OCI-LY1 (cell line): ENCODE measurements around the gene CMTM4.
"Not testable (repeated sequence)": the region's sequence is repeated elsewhere in the genome, so short reads cannot be mapped to it uniquely, and the experiment has no call there.

ENCODE experiments used
- H2AFZ ChIP-seq: fragments of 200-600 bp; sonication (generic), shearing (Covaris generic); 2 replicates; pipeline ENCODE4 v1.6.0; 2014; ENCODE audit warnings: antibody characterized with exemption, mild to moderate bottlenecking, low read length
- H3F3A ChIP-seq: fragments of 200-600 bp; sonication (generic), shearing (Covaris generic); 2 replicates; pipeline ENCODE4 v1.6.0; 2014; ENCODE audit warnings: mild to moderate bottlenecking, antibody characterized with exemption, low read length, moderate library complexity; ENCODE audit not compliant: insufficient read depth
- H3K27ac ChIP-seq: fragments of 200-600 bp; sonication (generic); 2 replicates; pipeline ENCODE4 v1.5.1; 2014; ENCODE audit warnings: low read length, mixed run types, mild to moderate bottlenecking, low read depth; ENCODE audit not compliant: poor library complexity, severe bottlenecking
- H3K27me3 ChIP-seq: fragments of 200-600 bp; sonication (generic); 2 replicates; pipeline ENCODE4 v1.6.0; 2014; ENCODE audit warnings: antibody characterized with exemption, mild to moderate bottlenecking, low read length, moderate library complexity; ENCODE audit not compliant: insufficient read depth
- H3K36me3 ChIP-seq: fragments of 200-600 bp; sonication (generic); 2 replicates; pipeline ENCODE4 v1.6.1; 2014; ENCODE audit warnings: mild to moderate bottlenecking, antibody characterized with exemption, low read length, moderate library complexity, mixed read lengths; ENCODE audit not compliant: insufficient read depth
- H3K4me1 ChIP-seq: fragments of 200-600 bp; sonication (generic); 2 replicates; pipeline ENCODE4 v1.5.1; 2014; ENCODE audit warnings: mild to moderate bottlenecking, low read length, moderate library complexity; ENCODE audit not compliant: insufficient read depth, severe bottlenecking
- H3K4me2 ChIP-seq: fragments of 200-600 bp; sonication (generic), shearing (Covaris generic); 2 replicates; pipeline ENCODE4 v1.6.1; 2014; ENCODE audit warnings: low read length
- H3K4me3 ChIP-seq: fragments of 200-600 bp; sonication (generic); 2 replicates; pipeline ENCODE4 v1.5.1; 2014; ENCODE audit warnings: low read length, low read depth, mild to moderate bottlenecking, mixed read lengths; ENCODE audit not compliant: poor library complexity, severe bottlenecking
- H3K79me2 ChIP-seq: fragments of 200-600 bp; shearing (Covaris generic); 2 replicates; pipeline ENCODE4 v1.6.1; 2016; ENCODE audit warnings: mixed run types, low read length, mixed read lengths; ENCODE audit not compliant: insufficient read depth
- H3K9ac ChIP-seq: fragments of 200-600 bp; sonication (generic), shearing (Covaris generic); 2 replicates; pipeline ENCODE4 v1.6.1; 2014; ENCODE audit warnings: mild to moderate bottlenecking, low read length, mixed read lengths
- H3K9me2 ChIP-seq: fragments of 200-600 bp; sonication (generic), shearing (Covaris generic); 2 replicates; pipeline ENCODE4 v1.6.1; 2014; ENCODE audit warnings: low read depth, mild to moderate bottlenecking, low read length, mixed read lengths
- H3K9me3 ChIP-seq: fragments of 200-600 bp; shearing (Covaris generic); 2 replicates; pipeline ENCODE4 v1.6.1; 2014; ENCODE audit warnings: low read length, mixed read lengths
- H4K20me1 ChIP-seq: fragments of 200-600 bp; sonication (generic), shearing (Covaris generic); 2 replicates; pipeline ENCODE4 v1.6.0; 2016; ENCODE audit warnings: mild to moderate bottlenecking, low read length; ENCODE audit not compliant: insufficient read depth
- EZH2 ChIP-seq: fragments of 200-600 bp; sonication (generic), shearing (Covaris generic); IDR thresholded peaks from 2 replicates; pipeline ENCODE4 v1.8.0; 2017; ENCODE audit warnings: borderline replicate concordance, mixed run types, mild to moderate bottlenecking, antibody characterized with exemption, low read length, moderate library complexity, mixed read lengths
- TF ChIP-seq, protein P1 (sequence below): fragments of 200-600 bp; sonication (generic), shearing (Covaris generic); IDR thresholded peaks from 2 replicates; pipeline ENCODE4 v1.5.1; 2017; ENCODE audit warnings: mild to moderate bottlenecking, antibody characterized with exemption, low read length, moderate library complexity, mixed read lengths

Gene CMTM4

DNA sequence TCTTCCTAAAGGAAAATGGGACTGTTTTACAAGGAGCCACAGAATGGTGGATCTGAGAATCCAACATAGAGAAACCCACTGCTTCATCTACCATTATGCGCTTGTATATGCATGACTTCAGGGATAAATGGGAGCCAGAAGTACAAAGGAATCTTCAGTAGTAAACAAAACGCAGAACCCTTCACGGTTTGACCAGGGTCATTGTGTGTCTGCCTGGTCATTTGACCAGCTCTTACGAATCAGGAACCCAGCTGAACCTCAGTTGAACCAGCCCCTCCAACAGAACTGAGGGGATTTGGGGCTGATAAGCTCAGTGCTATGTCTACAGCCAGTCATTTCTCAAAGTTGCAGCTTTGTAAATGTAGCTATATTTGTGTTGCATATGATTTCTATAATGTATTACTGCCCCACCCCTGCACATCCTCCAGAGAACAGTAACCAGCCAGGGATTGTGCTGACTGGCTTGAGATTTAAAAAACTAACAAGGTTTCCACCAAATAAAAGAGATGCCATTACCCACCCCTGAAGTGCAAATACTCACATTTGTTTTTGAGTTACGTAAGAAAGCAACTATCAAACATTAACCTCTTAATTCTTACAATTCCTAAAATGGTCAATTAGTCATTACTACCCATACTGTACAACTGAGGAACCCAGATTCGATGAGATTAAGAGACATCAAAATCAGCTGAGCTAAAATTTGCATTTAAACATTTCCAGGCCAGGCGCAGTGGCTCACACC lies 6.3 kb downstream of the CMTM4 start:
- TF ChIP-seq, protein P1, sequence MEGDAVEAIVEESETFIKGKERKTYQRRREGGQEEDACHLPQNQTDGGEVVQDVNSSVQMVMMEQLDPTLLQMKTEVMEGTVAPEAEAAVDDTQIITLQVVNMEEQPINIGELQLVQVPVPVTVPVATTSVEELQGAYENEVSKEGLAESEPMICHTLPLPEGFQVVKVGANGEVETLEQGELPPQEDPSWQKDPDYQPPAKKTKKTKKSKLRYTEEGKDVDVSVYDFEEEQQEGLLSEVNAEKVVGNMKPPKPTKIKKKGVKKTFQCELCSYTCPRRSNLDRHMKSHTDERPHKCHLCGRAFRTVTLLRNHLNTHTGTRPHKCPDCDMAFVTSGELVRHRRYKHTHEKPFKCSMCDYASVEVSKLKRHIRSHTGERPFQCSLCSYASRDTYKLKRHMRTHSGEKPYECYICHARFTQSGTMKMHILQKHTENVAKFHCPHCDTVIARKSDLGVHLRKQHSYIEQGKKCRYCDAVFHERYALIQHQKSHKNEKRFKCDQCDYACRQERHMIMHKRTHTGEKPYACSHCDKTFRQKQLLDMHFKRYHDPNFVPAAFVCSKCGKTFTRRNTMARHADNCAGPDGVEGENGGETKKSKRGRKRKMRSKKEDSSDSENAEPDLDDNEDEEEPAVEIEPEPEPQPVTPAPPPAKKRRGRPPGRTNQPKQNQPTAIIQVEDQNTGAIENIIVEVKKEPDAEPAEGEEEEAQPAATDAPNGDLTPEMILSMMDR = no peak
- TF ChIP-seq EZH2 = no peak
- H3K9me3 ChIP-seq = no peaks in the 10 kb centered on the region

DNA sequence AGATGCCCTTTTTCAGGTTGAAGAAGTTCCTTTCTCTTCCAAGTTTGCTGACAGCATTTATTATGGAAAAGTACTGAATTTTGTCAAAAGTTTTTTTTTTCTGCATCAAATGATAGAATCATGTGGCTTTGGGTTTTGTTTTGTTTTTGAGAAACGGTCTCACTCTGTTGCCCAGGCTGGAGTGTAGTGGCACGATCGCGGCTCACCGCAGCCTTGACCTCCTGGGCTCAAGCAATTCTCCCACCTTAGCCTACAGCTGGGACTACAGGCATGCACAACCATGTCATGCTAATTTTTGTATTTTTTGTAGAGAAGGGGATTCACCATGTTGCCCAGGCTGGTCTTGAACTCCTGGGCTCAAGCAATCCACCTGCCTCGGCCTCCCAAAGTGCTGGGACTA lies 7.3 kb downstream of the CMTM4 start:
- TF ChIP-seq, protein P1 = no peak
- no peak for TF ChIP-seq EZH2
- Histone ChIP-seq H2AFZ (no peak overlapping the region), H3K4me3 (no peak overlapping the region), H3K4me2 (no peak overlapping the region), H3F3A (no peaks in the 10 kb centered on the region), H3K27me3 (no peaks in the 10 kb centered on the region), H3K9ac (no peak overlapping the region), H3K79me2 (no peaks in the 10 kb centered on the region), H4K20me1 (no peaks in the 10 kb centered on the region), H3K4me1 (no peaks in the 10 kb centered on the region), H3K27ac (no peak overlapping the region), H3K36me3 (no peaks in the 10 kb centered on the region), H3K9me3 (no peaks in the 10 kb centered on the region), H3K9me2 (no peaks in the 10 kb centered on the region)

More for the DNA sequence above, 6.3 kb downstream of the CMTM4 start:
- Histone ChIP-seq H3K36me3 (no peaks in the 10 kb centered on the region), H3F3A (no peaks in the 10 kb centered on the region), H3K27ac (no peak overlapping the region), H2AFZ (no peak overlapping the region), H3K4me1 (no peaks in the 10 kb centered on the region), H4K20me1 (no peaks in the 10 kb centered on the region), H3K27me3 (no peaks in the 10 kb centered on the region), H3K79me2 (no peaks in the 10 kb centered on the region), H3K9me2 (no peaks in the 10 kb centered on the region), H3K9ac (no peak overlapping the region), H3K4me2 (no peak overlapping the region), H3K4me3 (no peak overlapping the region)

DNA sequence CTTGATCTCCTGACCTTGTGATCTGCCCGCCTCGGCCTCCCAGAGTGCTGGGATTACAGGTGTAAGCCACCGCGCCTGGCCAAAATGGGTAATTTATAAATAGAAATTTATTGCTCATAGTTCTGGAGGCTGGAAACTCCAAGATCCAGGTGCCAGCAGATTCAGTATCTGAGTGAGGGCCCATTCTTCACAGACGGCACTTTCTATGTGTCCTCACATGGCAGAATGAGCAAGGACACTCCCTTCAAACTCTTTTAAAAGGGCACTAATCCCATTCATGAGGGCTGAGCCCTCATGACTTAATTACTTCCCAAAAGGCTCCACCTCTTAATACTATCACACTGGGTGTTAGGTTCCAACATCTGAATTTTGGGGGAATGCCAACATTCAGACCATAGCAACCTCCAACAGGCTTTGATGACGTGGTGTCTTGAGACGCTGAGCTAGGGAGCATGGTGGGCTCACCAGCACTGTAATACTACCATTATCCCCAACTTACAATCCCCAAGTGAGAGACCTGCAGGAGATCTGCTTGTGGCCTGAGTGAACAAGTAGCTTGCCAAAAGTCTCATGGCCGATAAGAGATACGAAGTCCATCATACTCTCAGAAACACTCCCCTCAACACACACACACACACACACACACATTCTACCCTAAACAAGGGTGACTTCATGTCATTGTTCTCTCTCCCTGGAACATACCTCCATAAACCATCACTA lies 8.5 kb downstream of the CMTM4 start:
- Histone ChIP-seq H3K9me2 (no peaks in the 10 kb centered on the region), H3K27me3 (no peaks in the 10 kb centered on the region), H3K27ac (no peak overlapping the region), H2AFZ (no peak overlapping the region), H3K36me3 (no peaks in the 10 kb centered on the region), H4K20me1 (no peaks in the 10 kb centered on the region), H3K4me2 (no peak overlapping the region), H3K79me2 (no peaks in the 10 kb centered on the region), H3F3A (no peaks in the 10 kb centered on the region), H3K4me3 (no peak overlapping the region), H3K9ac (no peak overlapping the region), H3K4me1 (no peaks in the 10 kb centered on the region), H3K9me3 (no peaks in the 10 kb centered on the region)
- TF ChIP-seq, protein P1 = no peak
- TF ChIP-seq EZH2 = no peak

DNA sequence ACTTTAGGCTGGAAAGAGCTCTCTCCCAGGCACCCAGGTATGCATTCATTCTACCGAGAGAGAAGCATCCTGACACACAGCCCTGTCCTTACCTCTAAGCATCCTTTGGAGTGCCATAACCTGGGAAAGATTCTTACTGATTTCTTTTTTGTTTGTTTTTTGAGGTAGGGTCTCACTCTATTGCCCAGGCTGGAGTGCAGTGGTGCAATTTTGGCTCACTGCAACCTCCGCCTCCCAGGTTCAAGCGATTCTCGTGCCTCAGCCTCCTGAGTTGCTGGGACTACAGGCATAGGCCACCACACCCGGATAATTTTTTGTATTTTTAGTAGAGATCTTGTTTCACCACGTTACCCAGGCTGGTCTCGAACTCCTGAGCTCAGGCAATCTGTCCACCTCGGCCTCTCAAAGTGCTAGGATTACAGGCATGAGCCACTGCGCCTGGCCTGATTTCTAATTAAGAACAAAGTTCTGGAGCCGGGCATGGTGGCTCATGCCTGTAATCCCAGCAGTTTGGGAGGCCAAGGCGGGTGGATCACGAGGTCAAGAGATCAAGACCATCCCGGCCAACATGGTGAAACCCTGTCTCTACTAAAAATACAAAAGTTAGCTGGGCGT lies 10.9 kb downstream of the CMTM4 start:
- not testable (repeated sequence) for H3K27me3 ChIP-seq, H3K4me3 ChIP-seq, H3K4me2 ChIP-seq, H3K27ac ChIP-seq, H4K20me1 ChIP-seq, H3K4me1 ChIP-seq, H3K9me2 ChIP-seq, H3K79me2 ChIP-seq, H3K9ac ChIP-seq, H3K9me3 ChIP-seq, H3F3A ChIP-seq, H3K36me3 ChIP-seq, H2AFZ ChIP-seq
